GM06990 (cell line): ENCODE measurements around the gene PTPN4.

ENCODE experiments used
- DNase-seq: peaks from one replicate; pipeline ENCODE4 v3.0.0-alpha.2; 2011; ENCODE audit not compliant: insufficient read length; ENCODE audit errors: extremely low read depth
- H3K27me3 ChIP-seq: replicated peaks from 2 replicates; pipeline ENCODE4 v1.6.0; 2011; ENCODE audit warnings: low read length; ENCODE audit not compliant: control insufficient read depth, insufficient read depth
- H3K36me3 ChIP-seq: 2 replicates; pipeline ENCODE4 v1.5.1; 2011; ENCODE audit warnings: low read length; ENCODE audit not compliant: control insufficient read depth, insufficient read depth
- H3K4me3 ChIP-seq: replicated peaks from 2 replicates; pipeline ENCODE4 v1.5.1; 2011; ENCODE audit warnings: low read depth, mild to moderate bottlenecking, control low read depth, low read length
- CTCF ChIP-seq: IDR thresholded peaks from 2 replicates; pipeline ENCODE4 v1.5.1; 2011; ENCODE audit warnings: low read length, control low read depth, mild to moderate bottlenecking, inconsistent platforms; ENCODE audit not compliant: insufficient read depth, poor library complexity, severe bottlenecking

PTPN4 gene

GRCh38 chr2:119852214-119852613 lies 92.5 kb downstream of the PTPN4 start:
- no peaks in the 10 kb centered on the region for H3K27me3 ChIP-seq
- H3K36me3 ChIP-seq: no peaks in the 10 kb centered on the region

DNA sequence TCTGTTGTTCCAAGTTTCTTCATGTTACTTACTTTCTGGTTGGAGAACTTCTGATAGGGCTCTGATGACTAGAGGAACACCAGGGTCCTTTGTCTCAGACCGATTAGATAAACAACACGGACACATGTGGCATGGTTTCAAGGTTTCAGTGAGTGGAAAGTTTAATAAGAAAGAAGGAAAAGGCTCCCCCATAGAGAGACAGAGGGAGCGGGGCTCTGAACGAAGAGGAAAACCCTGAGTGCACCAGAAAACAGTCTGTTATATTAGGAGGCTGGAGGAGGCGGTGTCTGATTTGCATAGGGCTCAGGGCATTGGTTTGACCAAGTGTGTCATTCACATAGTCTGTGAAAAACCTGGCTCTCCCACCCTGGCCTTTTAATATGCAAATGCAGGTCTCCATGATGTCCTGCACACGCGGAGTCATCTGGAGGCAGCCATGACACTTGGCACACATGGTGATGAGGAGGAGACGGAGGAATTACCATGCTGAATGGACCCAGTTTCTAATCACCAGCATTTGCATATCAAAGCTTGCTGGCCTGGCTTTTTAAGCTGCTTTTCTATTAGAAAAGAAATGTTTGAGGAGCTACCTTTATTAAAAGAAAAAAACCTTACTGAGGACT lies 94.2 kb downstream of the PTPN4 start:
- DNase-seq: no peak

More at GRCh38 chr2:119852214-119852613, 92.5 kb downstream of the PTPN4 start:
- H3K4me3 ChIP-seq: no peak overlapping the region
- no peak for DNase-seq
- TF ChIP-seq CTCF: no peak

DNA sequence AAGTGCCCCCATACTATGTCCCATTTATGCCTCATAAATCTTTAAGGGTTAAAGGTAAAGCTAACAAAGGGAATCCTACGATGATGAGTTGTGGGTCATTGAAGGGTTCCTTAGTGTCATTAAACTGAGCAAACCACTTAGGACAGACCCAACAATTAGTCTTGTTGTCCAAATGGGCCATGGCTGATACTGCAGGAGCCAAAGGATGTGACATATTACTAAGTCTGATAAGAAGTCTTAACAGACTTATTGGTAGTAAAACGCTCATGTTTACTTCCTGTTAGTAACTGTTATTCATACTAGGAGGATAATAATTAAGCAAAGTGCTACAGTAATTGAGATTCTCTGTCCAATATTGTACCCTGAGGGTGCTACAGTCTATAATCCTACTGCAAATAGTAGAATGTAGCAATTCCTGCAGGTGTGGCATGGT lies 96.8 kb downstream of the PTPN4 start:
- H3K36me3 ChIP-seq: no peaks in the 10 kb centered on the region
- H3K4me3 ChIP-seq: no peak overlapping the region
- TF ChIP-seq CTCF: no peak
- DNase-seq: no peak
- no peaks in the 10 kb centered on the region for H3K27me3 ChIP-seq

More for the DNA sequence above, 94.2 kb downstream of the PTPN4 start:
- TF ChIP-seq CTCF: no peak
- no peak overlapping the region for H3K4me3 ChIP-seq
- H3K27me3 ChIP-seq: no peaks in the 10 kb centered on the region
- H3K36me3 ChIP-seq: no peaks in the 10 kb centered on the region

DNA sequence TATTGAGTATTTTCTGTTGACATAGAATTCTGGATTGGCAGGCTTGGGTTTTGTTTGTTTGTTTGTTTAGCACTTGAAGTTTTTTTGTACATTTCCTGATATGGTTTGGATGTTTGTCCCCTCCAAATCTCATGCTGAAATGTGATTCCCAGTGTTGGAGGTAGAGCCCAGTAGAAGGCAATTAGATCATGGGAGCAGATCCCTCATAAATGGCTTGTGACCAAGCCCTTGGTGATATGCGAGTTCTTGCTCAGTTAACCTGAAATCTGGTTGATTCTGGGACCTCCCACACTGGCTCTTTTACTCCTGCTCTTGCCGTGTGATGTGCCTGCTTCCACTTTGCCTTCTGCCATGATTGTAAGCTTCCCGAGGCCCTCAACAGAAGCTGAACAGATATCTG lies 98.0 kb downstream of the PTPN4 start:
- Histone ChIP-seq H3K4me3 (no peak overlapping the region), H3K36me3 (no peaks in the 10 kb centered on the region), H3K27me3 (no peaks in the 10 kb centered on the region)
- no peak for TF ChIP-seq CTCF
- no peak for DNase-seq

GRCh38 chr2:119859528-119859927 lies 99.8 kb downstream of the PTPN4 start:
- no peak for DNase-seq
- H3K27me3 ChIP-seq: no peaks in the 10 kb centered on the region
- no peak for TF ChIP-seq CTCF
- H3K4me3 ChIP-seq: no peak overlapping the region
- H3K36me3 ChIP-seq: no peaks in the 10 kb centered on the region

DNA sequence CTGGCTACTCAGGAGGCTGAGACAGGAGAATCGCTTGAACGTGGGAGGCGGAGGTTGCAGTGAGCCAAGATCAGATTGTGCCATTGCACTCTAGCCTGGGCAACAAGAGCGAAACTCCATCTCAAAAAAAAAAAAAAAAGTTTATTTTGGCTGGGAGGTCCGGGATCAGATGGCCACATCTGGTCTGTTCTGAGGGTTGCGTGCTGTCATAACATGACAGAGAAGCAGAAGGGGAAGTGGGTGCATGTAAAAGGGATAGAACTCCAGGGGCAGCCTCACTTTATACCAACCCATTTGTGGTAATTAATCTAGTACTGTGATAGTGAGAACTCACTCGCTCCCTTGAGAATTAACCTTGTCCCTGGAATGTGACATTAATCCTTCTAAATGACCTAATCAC lies 101.2 kb downstream of the PTPN4 start:
- Histone ChIP-seq H3K4me3 (no peak overlapping the region), H3K27me3 (no peaks in the 10 kb centered on the region), H3K36me3 (no peaks in the 10 kb centered on the region)
- TF ChIP-seq CTCF: no peak
- no peak for DNase-seq
